Heart left ventricle (tissue), 16 donors: Measurements from ENCODE around the gene OSCAR. TPM values are rescaled to one million over a fixed set of nuclear protein-coding genes. Genes with fewer than 3 reads are reported as not detected.

Experiments
- ATAC-seq, 4 donors: fragments of 200-7000 bp; cut with Tn5 transposase; one replicate each; pipeline ENCODE4 v1.9.1; 2020 to 2022; ENCODE audit warnings: moderate library complexity in 4 of 4, mild to moderate bottlenecking in 3 of 4, moderate number of reproducible peaks in 1 of 4
- DNase-seq, 5 donors: peaks; one replicate each; pipeline ENCODE4 v3.0.0-alpha.2; 2020
- H3K27ac ChIP-seq, 12 donors: fragments of 200-600 bp; sonication (generic) in 4 of 12; one replicate each; pipeline versions ENCODE4 v1.5.0 to v1.8.0; 2016 to 2022; ENCODE audit warnings: mild to moderate bottlenecking in 2 of 12
- H3K27me3 ChIP-seq, 9 donors: fragments of 200-600 bp; sonication (generic) in 2 of 9; one replicate each; pipeline versions ENCODE4 v1.5.1 to v1.8.0; 2016 to 2022; ENCODE audit warnings: mild to moderate bottlenecking in 3 of 9
- H3K36me3 ChIP-seq, 9 donors: fragments of 200-600 bp; sonication (generic) in 2 of 9; one replicate each; pipeline versions ENCODE4 v1.5.0 to v1.8.0; 2018 to 2022; ENCODE audit warnings: mild to moderate bottlenecking in 2 of 9
- H3K4me1 ChIP-seq, 12 donors: fragments of 200-600 bp; sonication (generic) in 4 of 12; one replicate each; pipeline versions ENCODE4 v1.5.0 to v1.8.0; 2016 to 2022; ENCODE audit warnings: mild to moderate bottlenecking in 3 of 12
- H3K4me3 ChIP-seq, 12 donors: fragments of 200-600 bp; sonication (generic) in 4 of 12; one replicate each; pipeline versions ENCODE4 v1.5.0 to v1.8.0; 2017 to 2022; ENCODE audit warnings: mild to moderate bottlenecking in 9 of 12, moderate library complexity in 4 of 12
- H3K9me3 ChIP-seq, 12 donors: fragments of 200-600 bp; sonication (generic) in 4 of 12; one replicate each; pipeline versions ENCODE4 v1.5.0 to v1.8.0; 2016 to 2022; ENCODE audit warnings: mild to moderate bottlenecking in 1 of 12
- POLR2A ChIP-seq, 2 donors: fragments of 450-650 bp; IDR thresholded peaks; one replicate each; pipeline ENCODE4 v1.6.1; 2017; ENCODE audit warnings: antibody characterized with exemption in 2 of 2, mild to moderate bottlenecking in 2 of 2, moderate library complexity in 2 of 2
- WGBS, 4 donors: extraction: QIAGEN DNeasy Blood & Tissue Kit in 2 of 4; methylation state at CpG; one replicate each; pipeline versions ENCODE4 v1.1.5 to v1.1.7; 2013 to 2018; 5-methylcytosine and 5-hydroxymethylcytosine counted together
- intact Hi-C, 10 donors: fragments of 100-400 bp; cut with DNase I; formaldehyde crosslinking; loops; one replicate each; pipeline versions ENCODE4 v1.11.1 to v1.14.2; 2022
- polyA plus RNA-seq, 2 donors: library from polyadenylated mRNA; stranded (reverse); fragments of 200-250 nt; gene quantifications; one replicate each; pipeline ENCODE4 v1.2.3, GENCODE V29; 2013
- total RNA-seq, 9 donors: library from RNA; depleted of rRNA in 2 of 9; stranded (reverse); fragments of >200 nt in 2 of 9; fragmentation: NEBNext Ultra II Directional in 3 of 9; extraction: Animal tissue kit (Norgen Biotek cat#: 25700) in 3 of 9; gene quantifications; one replicate each; pipeline versions ENCODE4 v1.1.0 to v1.2.4, GENCODE V29; 2016 to 2023
- TF ChIP-seq, protein P1 (sequence below), 12 donors: fragments of 200-600 bp; sonication (generic) in 4 of 12; IDR thresholded peaks; one replicate each; pipeline versions ENCODE4 v1.5.0 to v1.8.0; 2018 to 2022; ENCODE audit warnings: antibody characterized with exemption in 12 of 12, mild to moderate bottlenecking in 5 of 12
- donor health status: ischemic (EF 13 %, LVEDD 7.1; RV severe dilation, severe dysfunction).
- donor health status: healthy with polysubstance abuse.
- donor health status: DM: no; HTN: yes; CAD: no.
- donor health status: DM: no; HTN: no; CAD: no.
- donor health status: ischemic (EF 25% LVEDD 6.9; RV normal size, moderate dysfunction).
- donor health status: ischemic (EF 25% LVEDD 5.7; RV mildly dilated, moderate dysfunction).
- donor health status: healthy.
- donor health status: DM: yes; HTN: yes; CAD: no.
- donor health status: ischemic (EF 35%, LVEDD 5.7; RV mildly dilated, moderate dysfunction).
- donor health status: nonischemic (EF 11% LVEDD 7.7; RV severe dilation, severe dysfunction).
- donor health status: DM: yes; HTN: yes; CAD: no.
- donor health status: PGD.
- donor health status: ischemic (EF 29% LVEDD 5.4; RV normal size, mild dysfunction).
- donor health status: nonischemic (EF 23%, LVEDD 6.1; RV moderate dilation, normal function).

Gene OSCAR
- total and polyA plus RNA-seq, 11 donors: 0.35 to 9.8 (median 0.68) TPM; not detected in 1

DNA sequence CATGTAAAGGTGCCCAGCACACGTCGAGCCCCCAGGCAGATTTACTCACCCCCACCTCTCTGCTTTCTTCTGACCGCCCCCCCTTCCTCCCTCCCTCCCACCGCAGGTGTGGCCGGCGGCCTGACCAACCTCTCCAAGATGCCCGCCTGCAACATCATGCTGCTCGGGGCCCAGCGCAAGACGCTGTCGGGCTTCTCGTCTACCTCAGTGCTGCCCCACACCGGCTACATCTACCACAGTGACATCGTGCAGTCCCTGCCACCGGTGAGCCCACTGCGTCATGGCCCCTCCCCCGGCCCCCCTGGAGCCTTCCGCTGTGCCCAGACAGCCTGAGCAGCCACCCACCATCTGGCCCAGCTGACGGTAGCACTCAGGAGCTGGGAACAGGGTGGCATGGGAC lies 23.8 kb upstream of the OSCAR start:
- no peak overlapping the region for H3K4me3 ChIP-seq
- no peak overlapping the region for H3K27ac ChIP-seq
- intact Hi-C loops: no loop called here
- H3K4me1 ChIP-seq: no peaks in the 10 kb centered on the region
- H3K36me3 ChIP-seq: peaks cover 0 to 99% (median 95%) of the 10 kb centered on the region in 9 donors
- ATAC-seq (no peak), DNase-seq (no peak)
- no peaks in the 10 kb centered on the region for H3K27me3 ChIP-seq
- WGBS, 4 donors: 89 to 94% (median 94%) methylated on average over 16 to 19 of the region's 19 CpGs
- TF ChIP-seq, protein P1, sequence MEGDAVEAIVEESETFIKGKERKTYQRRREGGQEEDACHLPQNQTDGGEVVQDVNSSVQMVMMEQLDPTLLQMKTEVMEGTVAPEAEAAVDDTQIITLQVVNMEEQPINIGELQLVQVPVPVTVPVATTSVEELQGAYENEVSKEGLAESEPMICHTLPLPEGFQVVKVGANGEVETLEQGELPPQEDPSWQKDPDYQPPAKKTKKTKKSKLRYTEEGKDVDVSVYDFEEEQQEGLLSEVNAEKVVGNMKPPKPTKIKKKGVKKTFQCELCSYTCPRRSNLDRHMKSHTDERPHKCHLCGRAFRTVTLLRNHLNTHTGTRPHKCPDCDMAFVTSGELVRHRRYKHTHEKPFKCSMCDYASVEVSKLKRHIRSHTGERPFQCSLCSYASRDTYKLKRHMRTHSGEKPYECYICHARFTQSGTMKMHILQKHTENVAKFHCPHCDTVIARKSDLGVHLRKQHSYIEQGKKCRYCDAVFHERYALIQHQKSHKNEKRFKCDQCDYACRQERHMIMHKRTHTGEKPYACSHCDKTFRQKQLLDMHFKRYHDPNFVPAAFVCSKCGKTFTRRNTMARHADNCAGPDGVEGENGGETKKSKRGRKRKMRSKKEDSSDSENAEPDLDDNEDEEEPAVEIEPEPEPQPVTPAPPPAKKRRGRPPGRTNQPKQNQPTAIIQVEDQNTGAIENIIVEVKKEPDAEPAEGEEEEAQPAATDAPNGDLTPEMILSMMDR (IDR thresholded peaks at IDR 0.05): no peak
- no peak for TF ChIP-seq POLR2A (IDR thresholded peaks at IDR 0.05)
- no peaks in the 10 kb centered on the region for H3K9me3 ChIP-seq

DNA sequence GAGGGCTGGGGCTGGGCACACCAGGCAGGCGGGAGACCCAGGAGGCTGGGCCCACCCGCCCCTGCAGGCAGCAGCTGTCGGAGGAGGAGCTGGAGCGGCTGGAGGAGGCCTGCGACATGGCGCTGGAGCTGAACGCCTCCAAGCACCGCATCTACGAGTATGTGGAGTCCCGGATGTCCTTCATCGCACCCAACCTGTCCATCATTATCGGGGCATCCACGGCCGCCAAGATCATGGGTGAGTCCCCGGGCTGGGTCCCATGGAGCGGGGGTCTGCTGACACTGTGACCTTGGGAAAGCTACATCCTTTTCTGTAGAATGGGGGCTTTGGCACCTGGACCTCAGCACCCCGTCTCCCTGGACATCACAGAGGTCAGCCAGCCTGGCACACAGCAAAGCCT lies 23.1 kb upstream of the OSCAR start:
- no peaks in the 10 kb centered on the region for H3K4me1 ChIP-seq
- no peak for TF ChIP-seq POLR2A (IDR thresholded peaks at IDR 0.05)
- TF ChIP-seq, protein P1 (IDR thresholded peaks at IDR 0.05): no peak
- no peaks in the 10 kb centered on the region for H3K9me3 ChIP-seq
- intact Hi-C loops: no loop called here
- DNase-seq: no peak
- no peak overlapping the region for H3K27ac ChIP-seq
- H3K36me3 ChIP-seq: peaks cover 0 to 98% (median 95%) of the 10 kb centered on the region in 9 donors
- no peaks in the 10 kb centered on the region for H3K27me3 ChIP-seq
- ATAC-seq: no peak
- no peak overlapping the region for H3K4me3 ChIP-seq
- WGBS, 4 donors: 90 to 94% (median 93%) methylated on average over 13 to 17 of the region's 17 CpGs

DNA sequence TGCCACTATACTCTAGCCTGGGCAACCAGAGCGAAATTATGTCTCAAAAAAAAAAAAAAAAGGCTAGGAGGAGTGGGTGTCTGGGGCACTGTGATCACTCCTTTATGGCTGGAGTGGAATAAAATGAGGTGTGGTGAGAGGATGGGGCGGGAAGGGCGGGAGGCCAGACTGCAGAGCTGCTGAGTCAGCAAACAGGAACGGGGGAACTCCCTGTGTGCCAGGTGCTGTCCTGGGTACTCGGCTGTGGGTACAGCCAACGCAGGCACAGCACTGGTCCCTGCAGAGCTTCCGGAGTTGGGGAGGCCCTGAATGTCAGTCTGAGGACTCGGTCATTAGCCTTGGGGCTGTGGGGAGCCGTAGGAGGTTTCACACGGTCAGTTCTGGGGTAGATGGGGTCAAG lies 20.7 kb upstream of the OSCAR start:
- WGBS, 4 donors: 95 to 97% (median 97%) methylated on average over 10 of the region's 10 CpGs
- DNase-seq: no peak
- Histone ChIP-seq H3K27ac (no peak overlapping the region), H3K4me3 (no peak overlapping the region), H3K9me3 (no peaks in the 10 kb centered on the region), H3K27me3 (no peaks in the 10 kb centered on the region), H3K36me3 (peaks cover 0 to 80% (median 79%) of the 10 kb centered on the region in 9 donors), H3K4me1 (peaks cover 2 to 10% (median 8%) of the 10 kb centered on the region in 12 donors)
- no peak for TF ChIP-seq POLR2A (IDR thresholded peaks at IDR 0.05)
- TF ChIP-seq, protein P1 (IDR thresholded peaks at IDR 0.05): no peak
- no peak for ATAC-seq
- intact Hi-C loops: no loop called here

DNA sequence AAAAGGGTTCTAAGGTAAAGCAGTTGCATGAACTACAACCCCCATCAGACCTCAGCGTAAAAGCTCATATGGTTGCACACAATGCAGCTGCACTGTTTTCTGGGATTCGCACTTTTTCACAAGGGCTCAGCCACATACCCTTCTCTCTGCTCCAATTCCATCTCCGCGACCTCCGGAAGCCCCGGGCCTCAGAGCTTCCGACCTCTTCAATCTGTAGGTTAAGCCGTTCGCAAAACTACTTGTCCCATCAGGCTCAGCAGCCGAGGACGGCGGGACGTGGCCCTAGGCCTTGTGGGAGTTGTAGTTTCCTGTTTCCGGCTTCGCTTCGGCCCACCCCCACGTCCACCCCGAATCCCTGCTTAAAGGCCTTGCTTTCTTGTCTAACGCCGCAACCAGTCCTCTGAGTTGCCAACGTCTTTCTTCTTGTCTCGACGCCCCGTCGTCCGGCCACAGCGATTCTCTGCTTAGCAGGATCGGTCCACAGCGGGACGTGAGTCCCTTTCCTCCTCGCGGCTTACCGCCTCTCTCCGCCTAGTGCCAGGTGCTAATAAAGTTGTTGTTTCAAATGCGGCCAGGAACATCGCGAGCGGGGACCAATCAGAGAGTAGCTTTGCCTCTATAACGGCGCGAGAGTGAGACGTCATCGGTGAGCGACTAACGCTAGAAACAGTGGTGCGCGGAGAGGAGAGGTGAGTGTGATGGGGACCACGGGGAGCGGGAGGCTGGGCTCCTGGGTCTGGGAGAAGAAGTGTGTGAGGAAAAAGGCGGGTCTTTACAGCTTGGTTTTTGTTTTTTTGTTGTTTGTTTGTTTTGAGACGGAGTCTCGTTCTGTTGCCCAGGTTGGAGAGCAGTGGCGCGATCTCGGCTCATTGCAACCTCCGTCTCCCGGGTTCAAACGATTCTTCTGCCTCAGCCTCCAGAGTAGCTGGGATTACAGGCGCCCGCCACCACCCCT lies 14.8 kb upstream of the OSCAR start, which contains the start of the genes PRPF31 and TFPT:
PRPF31 (plus strand) TSS at position 646 of the 955 bp plus-strand sequence. CDS start 2,525 bp downstream, outside the sequence.
TFPT (minus strand) TSS at position 549 of the 955 bp plus-strand sequence; CDS start at position 161, 388 bp downstream.
- H3K36me3 ChIP-seq: peaks cover 3 to 45% (median 34%) of the 10 kb centered on the region in 9 donors
- H3K27ac ChIP-seq: peak within 1 kb of the TSS; percentile 78 to 95 (median 92)
- intact Hi-C loops: loop anchor here in 2 of 10 donors (1.0 kb wide), 2 partner anchors 13 to 22 kb away; partner anchors contain the start of genes NDUFA3 (in 2 of the 2) and CNOT3 (in 1 of the 2)
- H3K27me3 ChIP-seq: no peaks in the 10 kb centered on the region
- DNase-seq (peak; percentile 96 to 98 (median 98)), ATAC-seq (peak; percentile 93 to 96 (median 94))
- WGBS, 4 donors: 0 to 1% (median 0%) methylated on average over 59 to 60 of the region's 60 CpGs
- peak in 1 of 2 donors; percentile 47 for TF ChIP-seq POLR2A (IDR thresholded peaks at IDR 0.05)
- TF ChIP-seq, protein P1 (IDR thresholded peaks at IDR 0.05): no peak
- peaks cover 4 to 26% (median 22%) of the 10 kb centered on the region in 12 donors for H3K4me1 ChIP-seq
- H3K9me3 ChIP-seq: no peaks in the 10 kb centered on the region
- peak within 1 kb of the TSS; percentile 57 to 99 (median 80) for H3K4me3 ChIP-seq
